WTC11 (cell line): ENCODE measurements around the gene TSPAN6.

Experiments
- ARID4B ChIP-seq: sonication (generic); formaldehyde crosslinking; IDR thresholded peaks from 2 replicates; pipeline ENCODE4 v1.8.0; 2023; ENCODE audit warnings: missing genetic modification reagents, mild to moderate bottlenecking, borderline replicate concordance
- ATF3 ChIP-seq: sonication (generic); formaldehyde crosslinking; conservative IDR thresholded peaks from 2 replicates; pipeline ENCODE4 v1.8.1; 2022; ENCODE audit warnings: mild to moderate bottlenecking, missing genetic modification reagents
- CTCF ChIP-seq: fragments of 200-600 bp; IDR thresholded peaks from 2 replicates; pipeline ENCODE4 v1.8.0; 2022; ENCODE audit warnings: antibody characterized with exemption
- FOXJ3 ChIP-seq: sonication (generic); formaldehyde crosslinking; IDR thresholded peaks from 2 replicates; pipeline ENCODE4 v1.9.0; 2021; ENCODE audit warnings: missing genetic modification reagents, mild to moderate bottlenecking, borderline replicate concordance
- NR2C2 ChIP-seq: sonication (generic); formaldehyde crosslinking; IDR thresholded peaks from 2 replicates; pipeline ENCODE4 v1.8.0; 2022; ENCODE audit warnings: mild to moderate bottlenecking, missing genetic modification reagents
- USF1 ChIP-seq: sonication (generic); formaldehyde crosslinking; IDR thresholded peaks from 2 replicates; pipeline ENCODE4 v1.8.0; 2022; ENCODE audit warnings: mild to moderate bottlenecking, missing genetic modification reagents

- no peak for TF ChIP-seq ATF3
- TF ChIP-seq CTCF, result no peak
- no peak for TF ChIP-seq ARID4B
- TF ChIP-seq USF1 (CRISPR knock-in tag), result no peak
- TF ChIP-seq FOXJ3 (CRISPR knock-in tag), result no peak
- no peak for TF ChIP-seq NR2C2
Measured at GRCh38 chrX:100623001-100623400, 13.6 kb downstream of the TSPAN6 start.
